ENCODE measurements around the gene TXLNA. TPM values are rescaled to one million over a fixed set of nuclear protein-coding genes. Genes with fewer than 3 reads are reported as not detected.
"Not testable (repeated sequence)": the region's sequence is repeated elsewhere in the genome, so short reads cannot be mapped to it uniquely, and the experiment has no call there.

The TXLNA gene
- total RNA-seq: 45.1 TPM
- long read RNA-seq, full-length matches to known transcripts: 5 of 23 reads
- long read RNA-seq, partial matches to known transcripts: 3 of 23 reads
- long read RNA-seq, other reads (novel, unspliced or antisense): 15 of 23 reads

DNA sequence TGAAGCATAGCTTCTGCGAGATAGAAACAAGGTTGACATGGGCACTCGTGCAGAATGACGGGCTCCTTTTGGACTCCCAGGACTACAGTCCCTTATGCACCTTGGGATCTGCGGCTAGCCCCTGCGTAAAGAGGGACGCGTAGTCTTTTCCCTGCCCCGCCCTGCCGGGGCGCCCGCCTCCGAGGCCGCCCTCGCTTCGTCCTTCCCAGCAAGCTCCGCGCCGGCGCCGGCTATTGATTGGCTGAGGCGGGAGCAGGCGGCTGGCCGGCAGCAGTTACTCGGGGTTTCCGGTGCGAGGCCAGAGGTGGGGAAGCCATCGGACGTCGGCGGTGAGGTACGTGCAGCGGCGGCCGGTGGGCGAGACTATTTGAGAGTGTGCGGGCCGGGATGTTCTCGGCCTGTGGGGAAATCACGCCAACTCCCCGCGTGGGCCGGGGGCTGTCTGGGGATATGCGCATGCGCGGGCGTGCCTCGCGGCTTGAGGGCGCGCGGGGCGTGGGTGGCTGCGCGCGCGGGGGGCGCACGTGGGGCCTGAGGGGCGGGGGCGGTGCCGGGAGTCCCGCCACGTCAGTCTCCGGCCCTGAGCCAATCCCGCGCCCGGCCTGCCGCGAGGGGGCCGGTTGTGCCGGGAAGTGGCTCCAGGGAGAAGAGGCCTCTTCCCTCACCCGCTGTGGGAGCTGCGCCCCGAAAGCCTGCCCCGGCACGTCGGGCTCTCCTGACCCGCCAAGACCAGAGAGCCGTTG, at the start of gene TXLNA:
Gene TXLNA (plus strand): TSS at position 233 of the 743 bp plus-strand sequence. CDS start 671 bp downstream, outside the sequence.
- peak; percentile 97 for ATAC-seq
- H3K9me3 ChIP-seq: no peaks in the 10 kb centered on the region
- no peaks in the 10 kb centered on the region for H3K27me3 ChIP-seq (ENCODE audit: low read depth)
- peak within 1 kb of the TSS; percentile 76 for H3K4me3 ChIP-seq
- H3K27ac ChIP-seq: peak within 1 kb of the TSS; percentile 85
- TF ChIP-seq, protein P1, sequence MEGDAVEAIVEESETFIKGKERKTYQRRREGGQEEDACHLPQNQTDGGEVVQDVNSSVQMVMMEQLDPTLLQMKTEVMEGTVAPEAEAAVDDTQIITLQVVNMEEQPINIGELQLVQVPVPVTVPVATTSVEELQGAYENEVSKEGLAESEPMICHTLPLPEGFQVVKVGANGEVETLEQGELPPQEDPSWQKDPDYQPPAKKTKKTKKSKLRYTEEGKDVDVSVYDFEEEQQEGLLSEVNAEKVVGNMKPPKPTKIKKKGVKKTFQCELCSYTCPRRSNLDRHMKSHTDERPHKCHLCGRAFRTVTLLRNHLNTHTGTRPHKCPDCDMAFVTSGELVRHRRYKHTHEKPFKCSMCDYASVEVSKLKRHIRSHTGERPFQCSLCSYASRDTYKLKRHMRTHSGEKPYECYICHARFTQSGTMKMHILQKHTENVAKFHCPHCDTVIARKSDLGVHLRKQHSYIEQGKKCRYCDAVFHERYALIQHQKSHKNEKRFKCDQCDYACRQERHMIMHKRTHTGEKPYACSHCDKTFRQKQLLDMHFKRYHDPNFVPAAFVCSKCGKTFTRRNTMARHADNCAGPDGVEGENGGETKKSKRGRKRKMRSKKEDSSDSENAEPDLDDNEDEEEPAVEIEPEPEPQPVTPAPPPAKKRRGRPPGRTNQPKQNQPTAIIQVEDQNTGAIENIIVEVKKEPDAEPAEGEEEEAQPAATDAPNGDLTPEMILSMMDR (IDR thresholded peaks at IDR 0.05): peak; percentile 15
- H3K36me3 ChIP-seq: peaks cover 33% of the 10 kb centered on the region
- intact Hi-C loops (cut with DNase I): no loop called here
- H3K4me1 ChIP-seq: peaks cover 46% of the 10 kb centered on the region
- DNase-seq: peak; percentile 97

DNA sequence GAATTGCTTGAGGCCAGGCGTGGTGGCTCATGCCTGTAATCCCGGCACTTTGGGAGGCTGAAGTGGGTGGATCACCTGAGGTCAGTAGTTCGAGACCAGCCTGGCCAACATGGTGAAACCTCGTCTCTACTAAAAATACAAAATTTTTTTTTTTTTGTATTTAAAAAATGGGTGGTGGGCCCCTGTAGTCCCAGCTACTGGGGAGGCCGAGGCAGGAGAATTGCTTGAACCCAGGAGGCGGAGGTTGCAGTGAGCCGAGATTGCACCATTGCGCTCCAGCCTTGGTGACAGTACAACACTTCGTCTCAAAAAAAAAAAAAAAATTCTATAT, 45.6 kb upstream of the TXLNA start:
- intact Hi-C loops (cut with DNase I); H3K4me3 ChIP-seq; H3K36me3 ChIP-seq; H3K27ac ChIP-seq; ATAC-seq; H3K9me3 ChIP-seq; H3K27me3 ChIP-seq (ENCODE audit: low read depth); DNase-seq: not testable (repeated sequence)
- peaks cover 25% of the 10 kb centered on the region for H3K4me1 ChIP-seq

DNA sequence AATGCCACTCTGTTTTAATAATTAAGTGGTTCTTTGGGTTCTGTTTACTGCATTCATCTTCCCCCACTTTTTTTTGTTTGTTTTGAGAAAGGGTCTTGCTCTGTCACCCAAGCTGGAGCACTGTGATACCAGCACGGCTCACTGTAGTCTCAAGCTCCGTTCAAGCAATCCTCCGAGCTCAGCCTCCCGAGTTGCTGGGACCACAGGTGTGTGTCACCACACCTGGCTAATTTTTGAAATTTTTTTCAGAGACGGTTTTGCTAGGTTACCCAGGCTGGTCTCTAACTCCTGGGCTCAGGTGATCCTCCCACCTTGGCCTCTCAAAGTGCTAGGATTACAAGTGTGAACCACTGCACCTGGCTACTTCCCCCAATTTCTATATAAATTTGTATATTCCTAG, 42.4 kb upstream of the TXLNA start:
- Histone ChIP-seq H3K27me3 (ENCODE audit: low read depth) (no peaks in the 10 kb centered on the region), H3K27ac (no peak overlapping the region), H3K4me3 (no peak overlapping the region), H3K9me3 (no peaks in the 10 kb centered on the region), H3K4me1 (peaks cover 21% of the 10 kb centered on the region), H3K36me3 (no peaks in the 10 kb centered on the region)
- TF ChIP-seq, protein P1 (IDR thresholded peaks at IDR 0.05): no peak
- no peak for ATAC-seq
- no peak for DNase-seq
- intact Hi-C loops (cut with DNase I): no loop called here

DNA sequence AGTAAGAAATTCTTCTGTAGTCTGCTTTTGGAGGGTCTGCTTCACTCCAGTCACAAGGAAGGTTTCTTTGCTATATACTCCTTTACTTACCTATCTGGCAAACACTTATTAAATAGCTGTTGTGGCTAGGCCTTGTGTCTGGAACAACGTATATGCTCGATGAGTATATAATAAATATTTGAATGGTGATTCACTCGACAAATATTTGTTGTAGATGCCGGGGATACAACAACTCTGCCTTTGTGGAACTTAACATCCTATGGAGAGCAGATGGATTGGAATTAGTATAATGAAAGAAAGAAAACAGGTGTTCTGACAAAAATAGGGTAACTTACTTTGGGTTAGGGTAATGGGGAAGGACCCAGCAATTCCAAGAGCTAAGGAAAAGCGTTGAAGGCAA, 40.5 kb upstream of the TXLNA start:
- DNase-seq (no peak), ATAC-seq (no peak)
- Histone ChIP-seq H3K36me3 (no peaks in the 10 kb centered on the region), H3K4me3 (no peak overlapping the region), H3K27me3 (ENCODE audit: low read depth) (no peaks in the 10 kb centered on the region), H3K27ac (no peak overlapping the region), H3K9me3 (no peaks in the 10 kb centered on the region), H3K4me1 (peaks cover 26% of the 10 kb centered on the region)
- intact Hi-C loops (cut with DNase I): no loop called here
- TF ChIP-seq, protein P1 (IDR thresholded peaks at IDR 0.05): no peak

DNA sequence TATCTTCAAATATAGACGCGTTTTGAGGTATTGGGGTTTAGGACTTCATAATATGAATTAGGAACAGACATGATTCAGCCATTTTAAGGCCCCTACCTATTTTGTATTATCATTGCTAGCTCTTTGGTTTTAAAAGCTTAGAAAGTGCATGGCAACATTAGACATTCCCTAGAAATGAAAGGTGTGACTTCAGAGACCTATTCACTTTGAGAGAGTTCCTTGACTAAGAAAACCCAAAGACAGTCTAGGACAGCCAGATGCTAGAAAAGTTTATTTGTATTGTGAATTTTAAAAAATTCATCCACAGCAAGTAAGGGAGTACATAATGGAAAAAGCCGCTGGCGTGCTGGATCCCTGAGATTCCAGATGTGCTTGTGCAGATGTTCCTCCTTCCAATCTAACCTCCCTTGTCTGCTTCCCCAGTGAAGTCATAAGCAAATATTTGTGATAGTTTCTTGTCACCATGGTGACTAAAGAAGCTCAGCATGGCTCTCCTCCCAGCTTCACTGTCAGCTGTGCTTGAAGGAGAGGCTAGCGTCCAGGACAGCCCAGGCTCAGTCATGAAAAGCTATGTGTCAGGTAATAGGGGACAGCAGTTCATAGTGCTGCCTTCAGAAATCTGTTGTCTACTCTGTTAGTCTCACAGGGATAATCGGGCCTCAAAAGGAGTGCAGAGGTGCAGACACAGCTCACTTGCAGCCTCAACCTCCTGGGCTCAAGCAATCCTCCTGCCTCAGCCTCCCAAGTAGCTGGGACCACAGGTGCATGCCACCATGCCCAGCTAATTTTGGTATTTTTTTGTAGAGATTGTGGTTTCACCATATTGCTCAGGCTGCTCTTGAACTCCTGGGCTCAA, 36.8 kb upstream of the TXLNA start:
- Histone ChIP-seq H3K4me1 (peaks cover 19% of the 10 kb centered on the region), H3K27ac (peak overlapping the region; percentile 36), H3K9me3 (no peaks in the 10 kb centered on the region), H3K36me3 (no peaks in the 10 kb centered on the region), H3K27me3 (ENCODE audit: low read depth) (no peaks in the 10 kb centered on the region), H3K4me3 (no peak overlapping the region)
- peak; percentile 88 to 89 for ATAC-seq
- TF ChIP-seq, protein P1 (IDR thresholded peaks at IDR 0.05): no peak
- intact Hi-C loops (cut with DNase I): no loop called here
- DNase-seq: no peak

DNA sequence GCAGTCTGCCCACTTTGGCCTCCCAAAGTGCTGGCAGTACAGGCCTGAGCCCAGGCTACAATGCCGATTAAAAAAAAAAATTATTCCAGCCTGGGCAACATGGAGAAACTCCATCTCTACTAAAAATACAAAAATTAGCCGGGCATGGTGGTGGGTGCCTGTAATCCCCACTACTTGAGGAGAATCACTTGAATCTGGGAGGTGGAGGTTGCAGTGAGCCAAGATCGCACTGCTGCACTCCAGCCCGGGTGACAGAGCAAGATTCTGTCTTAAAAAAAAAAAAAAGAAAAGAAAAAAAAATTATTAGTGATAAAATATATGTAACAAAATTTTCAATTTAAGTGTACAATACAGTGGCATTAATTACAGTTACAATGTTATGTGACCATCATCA, 36.2 kb upstream of the TXLNA start:
- intact Hi-C loops (cut with DNase I); ATAC-seq; H3K27me3 ChIP-seq (ENCODE audit: low read depth); H3K4me3 ChIP-seq; H3K36me3 ChIP-seq; DNase-seq; H3K9me3 ChIP-seq: not testable (repeated sequence)
- peaks cover 19% of the 10 kb centered on the region for H3K4me1 ChIP-seq
- peak overlapping the region; percentile 28 for H3K27ac ChIP-seq

Measured in lower lobe of right lung (tissue), 2 donors.